H1 (cell line): ENCODE data around the gene CACNA1B. TPM values are rescaled to one million over a fixed set of nuclear protein-coding genes. Genes with fewer than 3 reads are reported as not detected.

Experiments
- CTCF ChIA-PET: fragments of 300-600 bp; sonication (Branson Sonifier 250); formaldehyde crosslinking; loops from one replicate; lab custom pipeline; 2021; ENCODE audit not compliant: partially characterized antibody; lab: Charles Lee
- POLR2A ChIA-PET: fragments of 300-600 bp; sonication (Branson Sonifier 250); formaldehyde crosslinking; loops from one replicate; lab custom pipeline; 2021; ENCODE audit warnings: inconsistent platforms; ENCODE audit not compliant: partially characterized antibody; lab: Charles Lee
- DNase-seq, 2 experiments: peaks; one replicate each; pipeline versions ENCODE4 v3.0.0 to v3.0.0-alpha.2; 2010 to 2022; ENCODE audit warnings: low spot score in 2 of 2, low read depth in 1 of 2, mixed read lengths in 1 of 2
- FAIRE-seq: peaks from 2 replicates; lab custom pipeline; 2011; peaks lifted over from hg19 to GRCh38; lab: Jason Lieb, UNC
- H2AFZ ChIP-seq: 2 replicates; pipeline ENCODE4 v1.8.1; 2012; ENCODE audit warnings: low read length, inconsistent platforms
- H2AK5ac ChIP-seq: 2 replicates; pipeline ENCODE4 v1.6.1; 2013; ENCODE audit warnings: low read depth, low read length
- H2BK120ac ChIP-seq: replicated peaks from 2 replicates; pipeline ENCODE3; 2013; ENCODE audit warnings: low read depth, low read length, inconsistent platforms
- H2BK12ac ChIP-seq: 2 replicates; pipeline ENCODE4 v1.6.1; 2013; ENCODE audit warnings: low read depth, low read length
- H2BK15ac ChIP-seq: 2 replicates; pipeline ENCODE4 v1.6.1; 2013; ENCODE audit warnings: low read length
- H2BK20ac ChIP-seq: 2 replicates; pipeline ENCODE4 v1.6.1; 2013; ENCODE audit warnings: low read length
- H2BK5ac ChIP-seq: 2 replicates; pipeline ENCODE4 v1.6.1; 2013; ENCODE audit warnings: low read depth, low read length
- H3K14ac ChIP-seq: 2 replicates; pipeline ENCODE4 v1.6.1; 2013; ENCODE audit warnings: inconsistent platforms; ENCODE audit not compliant: insufficient read length
- H3K18ac ChIP-seq: 2 replicates; pipeline ENCODE4 v1.6.1; 2013; ENCODE audit warnings: low read length; ENCODE audit errors: extremely low read depth
- H3K23ac ChIP-seq: 2 replicates; pipeline ENCODE4 v1.6.1; 2013; ENCODE audit warnings: inconsistent platforms; ENCODE audit not compliant: insufficient read length
- H3K23me2 ChIP-seq: 2 replicates; pipeline ENCODE4 v1.6.1; 2013; ENCODE audit warnings: low read depth, low read length
- H3K27ac ChIP-seq: 2 replicates; pipeline ENCODE4 v1.6.1; 2011; ENCODE audit warnings: low read depth, low read length, inconsistent platforms
- H3K27me3 ChIP-seq, 4 experiments: replicated peaks in 1 of 4; 1 replicate in 1 of 4; 2 replicates in 3 of 4; pipeline versions ENCODE4 v1.6.1 to v1.8.1; 2011 to 2013; ENCODE audit warnings: low read length in 3 of 4, mild to moderate bottlenecking in 3 of 4, inconsistent platforms in 2 of 4, mixed read lengths in 2 of 4, moderate library complexity in 1 of 4; ENCODE audit not compliant: control insufficient read depth in 3 of 4, insufficient read depth in 3 of 4; ENCODE audit errors: extremely low read depth in 1 of 4
- H3K36me3 ChIP-seq, 4 experiments: 2 replicates each; pipeline versions ENCODE4 v1.6.1 to v1.8.1; 2011 to 2013; ENCODE audit warnings: mild to moderate bottlenecking in 4 of 4, low read length in 3 of 4, moderate library complexity in 2 of 4, control low read depth in 1 of 4, inconsistent platforms in 1 of 4; ENCODE audit not compliant: insufficient read depth in 4 of 4, control insufficient read depth in 2 of 4
- H3K4ac ChIP-seq: replicated peaks from 2 replicates; pipeline ENCODE3; 2013; ENCODE audit warnings: low read length, low read depth, mixed read lengths, inconsistent platforms; ENCODE audit not compliant: insufficient read length
- H3K4me1 ChIP-seq, 4 experiments: replicated peaks in 1 of 4; 1 replicate in 1 of 4; 2 replicates in 3 of 4; pipeline versions ENCODE4 v1.6.1 to v1.8.1; 2011 to 2013; ENCODE audit warnings: low read length in 3 of 4, inconsistent platforms in 2 of 4, mixed read lengths in 1 of 4; ENCODE audit not compliant: insufficient read depth in 4 of 4, control insufficient read depth in 3 of 4
- H3K4me2 ChIP-seq, 2 experiments: 2 replicates each; pipeline versions ENCODE4 v1.6.1 to v1.8.1; 2011 to 2013; ENCODE audit warnings: low read depth in 2 of 2, low read length in 2 of 2, control low read depth in 1 of 2, inconsistent platforms in 1 of 2, mild to moderate bottlenecking in 1 of 2; ENCODE audit not compliant: insufficient read depth in 1 of 2
- H3K4me3 ChIP-seq, 4 experiments: fragments of 200-600, 300-600 bp in 1 of 4; sonication (generic), shearing (Covaris generic), sonication (Bioruptor Twin) in 1 of 4; 2 replicates each; pipeline versions ENCODE4 v1.5.1 to v1.8.1; 2011 to 2016; ENCODE audit warnings: low read length in 4 of 4, low read depth in 3 of 4, control low read depth in 2 of 4, inconsistent platforms in 2 of 4, mild to moderate bottlenecking in 2 of 4, mixed read lengths in 1 of 4, moderate library complexity in 1 of 4; ENCODE audit not compliant: insufficient read depth in 2 of 4; ENCODE audit errors: extremely low read depth in 1 of 4
- H3K56ac ChIP-seq: replicated peaks from 2 replicates; pipeline ENCODE3; 2013; ENCODE audit warnings: low read depth, mild to moderate bottlenecking, mixed read lengths, low read length, inconsistent platforms; ENCODE audit not compliant: insufficient read length
- H3K79me1 ChIP-seq: 2 replicates; pipeline ENCODE4 v1.6.1; 2013; ENCODE audit warnings: low read depth, low read length, control low read depth
- H3K79me2 ChIP-seq, 2 experiments: 2 replicates each; pipeline versions ENCODE4 v1.6.1 to v1.8.1; 2012 to 2013; ENCODE audit warnings: low read length in 2 of 2, mild to moderate bottlenecking in 2 of 2, inconsistent platforms in 1 of 2; ENCODE audit not compliant: insufficient read depth in 2 of 2, control insufficient read depth in 1 of 2
- H3K9ac ChIP-seq, 4 experiments: replicated peaks in 1 of 4; 1 replicate in 1 of 4; 2 replicates in 3 of 4; pipeline versions ENCODE4 v1.6.1 to v1.8.1; 2011 to 2013; ENCODE audit warnings: low read depth in 3 of 4, low read length in 3 of 4, control low read depth in 2 of 4, mild to moderate bottlenecking in 2 of 4, moderate library complexity in 2 of 4, inconsistent platforms in 1 of 4; ENCODE audit errors: extremely low read depth in 1 of 4
- H3K9me3 ChIP-seq, 2 experiments: 2 replicates each; pipeline versions ENCODE4 v1.6.1 to v1.8.1; 2012 to 2013; ENCODE audit warnings: mild to moderate bottlenecking in 2 of 2, moderate library complexity in 2 of 2, control low read depth in 1 of 2, inconsistent platforms in 1 of 2, low read depth in 1 of 2, low read length in 1 of 2, mixed read lengths in 1 of 2; ENCODE audit not compliant: insufficient read depth in 2 of 2
- H4K20me1 ChIP-seq, 2 experiments: replicated peaks in 1 of 2; 2 replicates each; pipeline versions ENCODE3 to v1.8.1; 2011 to 2013; ENCODE audit warnings: inconsistent platforms in 2 of 2, low read length in 2 of 2, mild to moderate bottlenecking in 1 of 2; ENCODE audit not compliant: insufficient read depth in 2 of 2, control insufficient read depth in 1 of 2
- H4K5ac ChIP-seq: 2 replicates; pipeline ENCODE4 v1.6.1; 2013; ENCODE audit warnings: low read length, low read depth, mixed read lengths, inconsistent platforms; ENCODE audit not compliant: insufficient read length
- H4K8ac ChIP-seq: 2 replicates; pipeline ENCODE4 v1.8.0; 2013; ENCODE audit warnings: mild to moderate bottlenecking, moderate library complexity, low read length, inconsistent platforms; ENCODE audit not compliant: insufficient read depth; ENCODE audit errors: extremely low read depth
- H4K91ac ChIP-seq: replicated peaks from 2 replicates; pipeline ENCODE3; 2013; ENCODE audit warnings: low read length, mixed read lengths, inconsistent platforms; ENCODE audit not compliant: insufficient read length
- CTBP2 ChIP-seq: IDR thresholded peaks from 2 replicates; pipeline ENCODE4 v1.7.0; 2011; ENCODE audit warnings: borderline replicate concordance, mild to moderate bottlenecking, moderate library complexity, mixed read lengths, low read length; ENCODE audit not compliant: insufficient read depth, insufficient read length
- POU5F1 ChIP-seq: IDR thresholded peaks from 2 replicates; pipeline ENCODE4 v1.6.1; 2011; ENCODE audit warnings: low read depth, mild to moderate bottlenecking, low read length, moderate library complexity
- RAD21 ChIP-seq, 2 experiments: IDR thresholded peaks in 1 of 2; conservative IDR thresholded peaks in 1 of 2; 2 replicates each; pipeline ENCODE4 v1.6.1; 2011; ENCODE audit warnings: low read depth in 2 of 2, low read length in 2 of 2, improper control_type of control experiment in 1 of 2, inconsistent platforms in 1 of 2, mild to moderate bottlenecking in 1 of 2, moderate library complexity in 1 of 2
- WGBS, 2 experiments: shearing (Covaris generic) in 1 of 2; methylation state at CpG; one replicate each; pipeline versions ENCODE4 v1.1.6 to v1.1.7; 2013 to 2015; ENCODE audit warnings: low lambda C conversion rate in 2 of 2, mixed read lengths in 2 of 2, inconsistent platforms in 1 of 2, low coverage in 1 of 2, missing lambda C conversion rate in 1 of 2; ENCODE audit not compliant: insufficient replicate concordance in 2 of 2, insufficient coverage in 1 of 2, insufficient read length in 1 of 2; ENCODE audit errors: extremely low coverage in 1 of 2, missing lambda C conversion rate in 1 of 2; 5-methylcytosine and 5-hydroxymethylcytosine counted together
- polyA plus RNA-seq, 7 experiments: library from polyadenylated mRNA; depleted of rRNA in 3 of 7; stranded (reverse) in 5 of 7; unstranded in 2 of 7; fragments of >200 nt in 5 of 7; fragments of 200-250 nt in 2 of 7; gene quantifications; 1 replicate in 5 of 7; 2 replicates in 1 of 7; 4 replicates in 1 of 7; pipeline versions ENCODE4 v1.2.1 to v1.2.3, GENCODE V29; 2011 to 2013; ENCODE audit warnings: missing spikeins in 2 of 7, mixed read lengths in 2 of 7
- total RNA-seq: library from RNA; stranded (reverse); fragmentation: NEBNext Ultra II Directional; extraction: Animal tissue kit (Norgen Biotek cat#: 25700); gene quantifications from 2 replicates; pipeline ENCODE4 v1.2.1, GENCODE V29; 2021

Gene CACNA1B
- total and polyA plus RNA-seq, 2 of the 8 experiments (the other 6 are each of a cell fraction or from before 2014, with no cell fraction given) = 1.5 to 5.7 TPM

DNA sequence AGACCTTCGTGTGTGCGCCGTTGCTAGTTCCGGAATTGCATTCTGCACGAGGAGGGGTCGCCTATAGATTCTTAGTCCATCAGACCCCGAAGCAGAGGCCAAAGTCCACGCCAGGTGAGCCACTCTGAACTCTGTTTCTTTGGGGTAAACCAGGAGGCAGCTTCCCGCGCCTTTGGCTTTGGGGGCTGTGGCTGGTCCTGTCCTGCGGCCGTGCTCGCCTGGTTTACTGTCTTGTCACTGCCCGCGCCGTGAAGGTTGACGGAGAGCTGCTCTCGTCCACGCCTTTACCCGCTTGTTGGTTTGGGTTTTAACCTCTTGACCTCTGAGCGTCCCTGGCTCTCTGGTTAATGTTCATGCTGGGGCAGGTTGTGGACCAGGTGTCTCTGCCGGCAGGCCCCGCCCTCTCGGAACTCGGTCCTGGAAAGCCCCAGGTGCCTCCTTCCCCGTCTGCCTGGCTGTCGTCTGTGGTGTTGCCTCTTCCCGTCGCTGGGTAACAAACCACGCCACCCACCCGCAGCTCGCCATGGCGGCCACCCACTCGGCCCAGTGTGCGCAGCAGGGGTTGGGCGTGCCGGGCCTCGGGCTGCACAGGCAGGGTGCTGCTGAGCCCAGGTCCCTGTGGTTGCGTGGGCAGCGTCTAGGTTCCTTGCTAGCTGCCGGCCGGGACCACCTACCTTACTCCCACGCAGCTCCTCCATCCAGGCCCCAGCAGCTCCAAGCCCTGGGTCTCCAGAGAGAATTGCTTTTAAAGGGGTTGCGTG lies 44.6 kb upstream of the CACNA1B start:
- Histone ChIP-seq H2AK5ac (no peak overlapping the region), H2BK120ac (no peak overlapping the region), H2BK12ac (no peak overlapping the region), H3K4me1 (no peaks in the 10 kb centered on the region; a peak in 1 of 7 replicates), H3K79me2 (peaks cover 0 to 5% of the 10 kb centered on the region in 2 experiments; a peak in 1 of 4 replicates), H3K9me3 (no peaks in the 10 kb centered on the region; a peak in 1 of 4 replicates), H3K27me3 (no peaks in the 10 kb centered on the region), H3K27ac (no peak overlapping the region), H2BK20ac (no peak overlapping the region), H3K23me2 (no peaks in the 10 kb centered on the region), H4K20me1 (peaks cover 5% of the 10 kb centered on the region in 2 experiments), H2BK15ac (no peak overlapping the region), H2AFZ (no peak overlapping the region), H3K4me3 (no peak overlapping the region), H4K5ac (no peak overlapping the region), H3K4me2 (no peak overlapping the region), H4K91ac (no peak overlapping the region), H4K8ac (no peak overlapping the region), H3K79me1 (no peaks in the 10 kb centered on the region; the same call in none of the 2 replicates), H3K9ac (no peak overlapping the region), H3K18ac (no peak overlapping the region), H3K14ac (no peak overlapping the region), H2BK5ac (no peak overlapping the region), H3K23ac (no peak overlapping the region), H3K56ac (no peak overlapping the region), H3K4ac (no peak overlapping the region), H3K36me3 (peaks cover 5 to 25% (median 8%) of the 10 kb centered on the region in 4 experiments; a peak in 7 of 8 replicates)
- WGBS, 2 experiments = 95% methylated on average over 44 of the region's 44 CpGs; no CpG with 5 or more reads in 1 of the 2 experiments
- POLR2A ChIA-PET = no interaction called here
- FAIRE-seq = no peak
- CTCF ChIA-PET = interaction anchor here (0.8 kb wide), 1 partner anchor 160 kb away, joined by 4 read pairs; no protein-coding TSS in a partner anchor
- DNase-seq = no peak
- TF ChIP-seq CTBP2 (no peak), RAD21 (IDR thresholded peaks at IDR 0.05 in 1 of 2, conservative IDR thresholded peaks at IDR 0.05 in 1 of 2; ENCODE audit: low read depth in 2 of 2, low read length in 2 of 2) (no peak), POU5F1 (no peak)
